Measurements from ENCODE around the gene EHMT2.
"Not testable (repeated sequence)": the region's sequence is repeated elsewhere in the genome, so short reads cannot be mapped to it uniquely, and the experiment has no call there.

Gene EHMT2

GRCh38 chr6:31911826-31912585 lies 14.5 kb upstream of the EHMT2 start:
- no peak for DNase-seq

GRCh38 chr6:31909298-31909697 lies 11.8 kb upstream of the EHMT2 start:
- DNase-seq = not testable (repeated sequence)

- DNase-seq = no peak
Observed at GRCh38 chr6:31908791-31909190, 11.3 kb upstream of the EHMT2 start.

- not testable (repeated sequence) for DNase-seq
Observed at GRCh38 chr6:31908255-31908654, 10.8 kb upstream of the EHMT2 start.

GRCh38 chr6:31907158-31907813 lies 9.8 kb upstream of the EHMT2 start:
- no peak for DNase-seq

- not testable (repeated sequence) for DNase-seq
Observed at GRCh38 chr6:31906727-31907126, 9.2 kb upstream of the EHMT2 start.

- DNase-seq = no peak
Observed at GRCh38 chr6:31906122-31906521, 8.6 kb upstream of the EHMT2 start.

GRCh38 chr6:31905041-31905440 lies 7.5 kb upstream of the EHMT2 start:
- no peak for DNase-seq

GRCh38 chr6:31903957-31904356 lies 6.5 kb upstream of the EHMT2 start:
- DNase-seq = no peak

GRCh38 chr6:31901953-31902643 lies 4.6 kb upstream of the EHMT2 start, which contains the start of gene ZBTB12:
Gene ZBTB12, minus strand, starts transcription at chr6:31902086. Its CDS starts 781 bp downstream, at chr6:31901305.
- peak; percentile 97 for DNase-seq

GRCh38 chr6:31901415-31901952 lies 4.0 kb upstream of the EHMT2 start:
- DNase-seq = peak; percentile 42

GRCh38 chr6:31900917-31901414 lies 3.5 kb upstream of the EHMT2 start:
- DNase-seq = no peak

- no peak for DNase-seq
Observed at GRCh38 chr6:31899882-31900722, 2.6 kb upstream of the EHMT2 start.

GRCh38 chr6:31899215-31899614 lies 1.7 kb upstream of the EHMT2 start:
- no peak for DNase-seq

- peak; percentile 48 for DNase-seq
Observed at GRCh38 chr6:31898383-31899011, 999 bp upstream of the EHMT2 start.

GRCh38 chr6:31896856-31897611 lies 464 bp downstream of the EHMT2 start:
- no peak for DNase-seq

- DNase-seq = no peak
Observed at GRCh38 chr6:31896493-31896855, 1.0 kb downstream of the EHMT2 start.

GRCh38 chr6:31892821-31893220 lies 4.7 kb downstream of the EHMT2 start:
- DNase-seq = no peak

GRCh38 chr6:31889331-31889972 lies 8.0 kb downstream of the EHMT2 start:
- no peak for DNase-seq

All from NCI-H1105 (cell line).